ENCODE measurements around the gene ZNF497.
"Not testable (repeated sequence)": the region's sequence is repeated elsewhere in the genome, so short reads cannot be mapped to it uniquely, and the experiment has no call there.

Gene ZNF497

DNA sequence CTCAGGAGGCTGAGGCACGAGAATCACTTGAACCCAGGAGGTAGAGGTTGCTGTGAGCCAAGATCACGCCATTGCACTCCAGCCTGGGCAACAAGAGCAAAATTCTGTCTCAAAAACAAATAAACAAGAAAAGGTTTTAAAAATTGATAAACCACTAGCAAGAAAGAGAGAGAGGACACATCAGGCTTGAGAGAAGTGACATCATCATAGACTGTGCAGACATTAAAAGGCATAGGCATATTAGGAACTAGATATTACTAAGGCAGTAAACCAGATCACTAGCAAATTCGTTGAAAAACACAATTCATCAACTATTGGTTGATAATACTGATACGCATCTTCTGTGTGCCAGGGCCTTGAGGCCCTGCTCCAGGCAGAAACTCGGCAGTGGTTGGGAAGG, 17.0 kb downstream of the ZNF497 start:
- no peak for DNase-seq

DNA sequence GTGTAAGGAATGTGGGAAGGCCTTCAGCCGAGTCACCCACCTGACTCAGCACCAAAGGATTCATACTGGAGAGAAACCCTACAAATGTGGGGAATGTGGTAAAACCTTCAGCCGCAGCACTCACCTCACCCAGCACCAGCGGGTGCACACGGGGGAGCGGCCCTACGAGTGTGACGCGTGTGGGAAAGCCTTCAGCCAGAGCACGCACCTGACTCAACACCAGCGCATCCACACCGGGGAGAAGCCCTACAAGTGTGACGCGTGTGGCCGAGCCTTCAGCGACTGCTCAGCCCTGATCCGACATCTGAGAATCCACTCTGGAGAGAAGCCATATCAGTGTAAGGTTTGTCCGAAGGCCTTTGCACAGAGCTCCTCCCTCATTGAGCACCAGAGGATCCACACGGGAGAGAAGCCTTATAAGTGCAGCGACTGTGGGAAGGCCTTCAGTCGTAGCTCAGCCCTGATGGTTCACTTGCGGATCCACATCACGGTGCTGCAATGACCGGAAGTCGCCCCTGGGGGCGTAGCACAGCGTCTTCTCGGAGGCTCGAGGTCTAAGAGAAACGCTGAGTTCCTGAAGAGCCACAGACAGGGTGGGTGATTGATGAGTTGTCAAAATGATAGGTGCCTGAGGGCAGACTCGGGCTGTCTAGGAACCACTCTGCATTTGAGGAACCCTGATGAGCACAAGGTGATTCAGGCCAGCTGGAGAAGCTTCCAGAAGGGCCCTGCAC, 23.6 kb downstream of the ZNF497 start:
- DNase-seq, result no peak

DNA sequence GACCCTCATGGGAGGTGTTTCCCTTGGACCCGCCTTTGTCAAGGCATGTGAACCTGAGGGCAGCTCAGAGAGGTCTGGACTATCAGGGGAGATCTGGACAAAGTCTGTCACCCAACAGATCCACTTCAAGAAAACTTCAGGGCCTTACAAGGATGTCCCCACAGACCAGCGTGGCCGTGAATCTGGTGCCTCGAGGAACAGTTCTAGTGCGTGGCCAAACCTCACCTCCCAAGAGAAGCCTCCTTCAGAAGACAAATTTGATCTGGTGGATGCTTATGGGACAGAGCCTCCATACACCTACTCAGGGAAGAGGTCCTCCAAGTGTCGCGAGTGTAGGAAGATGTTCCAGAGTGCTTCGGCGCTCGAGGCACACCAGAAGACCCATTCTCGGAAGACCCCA, 24.2 kb downstream of the ZNF497 start:
- no peak for DNase-seq

DNA sequence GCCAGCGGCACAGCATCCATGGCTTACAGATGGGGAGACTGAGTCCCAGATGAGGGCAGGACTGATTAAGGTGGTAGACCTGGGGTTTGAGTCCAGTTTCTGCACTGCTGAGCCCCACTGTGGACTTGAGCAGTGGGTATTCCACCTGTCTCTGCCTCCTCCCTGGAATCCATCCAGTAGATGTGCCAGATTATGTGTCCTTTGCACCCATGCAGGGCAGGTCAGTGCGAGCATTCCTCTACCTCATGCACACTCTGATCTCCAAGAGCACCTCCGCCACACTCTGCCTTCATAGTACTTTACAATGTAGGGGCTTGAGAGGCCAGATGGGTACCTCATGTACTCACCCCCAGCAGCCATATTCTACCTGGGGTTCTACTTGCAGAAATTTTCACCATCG, 25.7 kb downstream of the ZNF497 start:
- no peak for DNase-seq

DNA sequence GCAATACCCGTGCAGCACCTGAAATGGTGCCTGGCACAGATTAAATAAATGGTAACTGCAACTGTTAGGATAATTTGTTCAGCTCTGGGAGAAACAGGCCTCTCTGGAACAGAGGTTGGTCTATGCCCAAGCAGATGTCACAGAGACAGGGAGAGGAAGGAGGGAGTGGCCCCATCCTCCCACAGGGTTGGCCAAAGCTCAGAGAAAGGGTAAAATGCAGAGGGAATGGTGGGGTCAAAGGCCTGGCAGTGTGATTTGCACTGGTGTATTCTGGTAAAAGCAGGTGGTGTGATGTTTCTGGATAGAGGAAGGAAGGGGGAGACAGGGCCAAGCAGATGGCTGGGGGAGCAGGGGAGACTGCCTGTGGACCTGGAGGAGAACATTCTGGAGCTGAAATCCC, 26.3 kb downstream of the ZNF497 start:
- DNase-seq, result no peak

DNA sequence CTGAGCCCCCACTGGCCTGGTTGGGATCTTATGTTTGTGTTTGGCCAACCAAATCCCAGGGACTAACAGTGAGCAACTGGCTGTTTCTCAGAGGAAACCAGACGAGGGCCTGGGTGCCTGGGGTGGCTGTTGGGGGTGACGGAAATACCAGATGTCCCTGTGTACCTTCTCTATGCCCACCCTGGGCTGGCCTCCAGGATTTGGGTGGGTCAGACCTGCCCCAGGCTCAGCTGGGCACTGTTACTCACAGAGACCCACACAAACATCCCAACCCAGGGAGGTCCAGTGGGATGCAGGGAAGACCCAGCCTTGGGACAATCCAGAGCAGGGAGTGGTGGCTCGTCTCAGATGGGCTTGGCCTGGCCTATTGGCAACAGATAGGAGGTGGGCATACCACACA, 26.9 kb downstream of the ZNF497 start:
- no peak for DNase-seq

DNA sequence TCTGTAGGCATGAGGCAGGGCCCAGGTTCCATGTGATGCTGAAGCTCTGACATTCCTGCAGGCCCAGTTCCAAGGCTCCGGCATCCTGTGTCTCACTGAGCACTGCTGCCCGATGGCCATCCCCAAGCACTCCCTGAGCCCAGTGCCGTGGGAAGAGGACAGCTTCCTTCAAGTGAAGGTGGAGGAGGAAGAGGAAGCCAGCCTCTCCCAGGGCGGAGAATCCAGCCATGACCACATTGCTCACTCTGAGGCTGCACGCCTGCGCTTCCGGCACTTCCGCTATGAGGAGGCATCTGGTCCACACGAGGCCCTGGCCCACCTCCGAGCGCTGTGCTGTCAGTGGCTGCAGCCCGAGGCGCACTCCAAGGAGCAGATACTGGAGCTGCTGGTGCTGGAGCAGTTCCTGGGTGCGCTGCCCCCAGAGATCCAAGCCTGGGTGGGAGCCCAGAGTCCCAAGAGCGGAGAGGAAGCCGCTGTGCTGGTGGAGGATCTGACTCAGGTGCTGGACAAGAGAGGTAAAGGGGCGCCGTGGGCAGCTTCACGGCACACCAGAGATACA, 27.8 kb downstream of the ZNF497 start:
- DNase-seq, result no peak

DNA sequence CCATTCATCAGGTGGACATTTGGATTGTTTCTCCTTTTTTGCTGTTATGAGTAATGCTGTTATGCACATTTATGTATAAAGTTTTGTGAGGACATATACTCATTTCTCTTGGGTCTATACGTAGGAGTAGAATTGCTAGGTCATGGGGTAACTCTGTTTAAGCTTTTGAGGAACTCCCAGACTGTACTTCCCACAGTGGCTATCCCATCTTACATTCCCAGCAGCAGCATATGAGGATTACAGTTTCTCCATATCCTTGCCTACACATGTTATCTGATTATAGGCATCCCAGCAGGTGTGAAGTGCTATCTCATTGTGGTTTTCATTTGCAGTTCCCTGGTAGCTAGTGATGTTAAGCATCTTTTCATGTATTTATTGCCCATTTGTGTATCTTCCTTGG, 29.9 kb downstream of the ZNF497 start:
- no peak for DNase-seq

DNA sequence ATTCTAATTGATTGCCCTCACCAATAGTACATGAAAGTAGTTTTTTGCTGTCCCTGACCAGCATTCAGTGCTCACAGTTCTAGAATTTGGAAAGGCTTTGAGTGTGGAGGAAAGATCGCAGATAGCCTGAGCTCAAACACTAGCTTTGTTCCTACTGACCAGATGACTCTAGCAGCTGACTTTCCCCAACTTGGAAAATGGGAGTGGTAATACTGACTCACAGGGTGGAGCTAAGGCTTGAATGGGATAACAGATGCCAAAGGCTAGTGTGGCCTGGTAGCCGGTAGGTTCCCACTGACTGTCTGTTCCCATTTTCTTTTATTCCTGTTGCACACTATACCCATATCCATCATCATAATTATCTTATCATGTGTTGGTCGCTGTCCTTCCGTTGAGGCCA, 32.1 kb downstream of the ZNF497 start:
- DNase-seq, result no peak

DNA sequence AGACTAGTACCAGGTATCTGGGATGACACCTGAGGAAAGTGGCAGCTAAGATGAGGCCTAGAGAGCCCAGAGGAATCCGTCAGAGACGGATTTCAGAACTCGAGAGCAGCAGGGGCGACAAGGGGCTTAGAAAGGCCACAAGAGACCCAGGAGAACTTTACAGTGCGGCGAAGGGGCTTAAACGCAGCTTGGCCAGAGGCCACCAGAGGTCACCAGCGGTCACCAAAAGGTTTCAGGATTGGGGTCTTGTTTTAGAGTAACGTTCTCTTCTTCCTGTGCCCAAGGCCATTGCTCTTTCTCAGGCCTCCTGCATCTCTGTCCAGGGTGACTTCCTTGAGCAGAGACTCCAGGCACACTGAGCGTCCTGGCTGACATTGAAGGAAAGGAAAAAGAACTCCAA, 33.6 kb downstream of the ZNF497 start:
- DNase-seq, result no peak

DNA sequence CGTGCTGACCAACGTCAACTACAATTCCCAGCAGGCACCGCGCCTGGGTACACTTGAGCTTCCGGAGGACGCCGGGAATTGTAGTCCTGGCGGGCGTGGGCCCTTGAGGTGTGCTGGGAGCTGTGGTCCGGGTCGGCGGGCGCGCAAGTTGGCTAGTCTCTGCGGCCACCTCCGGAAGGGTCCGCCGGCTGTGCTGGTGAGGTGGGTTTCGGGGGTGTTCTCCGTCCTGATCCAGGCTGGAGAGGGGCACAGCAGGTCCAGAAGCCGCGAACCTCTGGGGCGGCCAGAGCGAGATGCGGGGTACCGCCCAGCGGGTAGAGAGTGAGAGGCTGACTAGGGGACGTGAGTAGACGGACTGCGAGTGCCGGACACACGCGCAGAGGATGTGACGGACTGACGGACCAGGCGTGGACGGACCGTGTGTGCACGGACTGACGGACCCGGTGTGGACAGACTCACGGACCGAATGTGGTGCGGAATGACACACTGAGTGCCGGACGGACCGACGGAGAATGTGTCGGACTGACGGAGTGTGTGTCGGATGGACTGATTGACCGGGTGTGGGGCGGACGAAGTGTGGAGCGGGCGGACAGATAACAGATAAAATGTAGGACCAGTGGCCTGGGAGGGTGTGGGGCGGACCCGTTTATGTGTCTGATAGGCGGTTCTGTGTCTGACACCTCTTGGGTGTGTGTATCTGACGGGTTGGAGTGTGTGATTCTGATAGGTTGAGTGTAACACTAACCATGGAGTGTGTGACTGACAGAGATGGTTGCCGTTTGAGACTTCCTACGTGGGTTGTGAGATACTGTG, 35.4 kb downstream of the ZNF497 start, which contains the start of gene ZSCAN22:
TSS of gene ZSCAN22 (plus strand) at position 81 of the 813 bp plus-strand sequence. CDS start 7,809 bp downstream, outside the sequence.
- peak; percentile 91 for DNase-seq

DNA sequence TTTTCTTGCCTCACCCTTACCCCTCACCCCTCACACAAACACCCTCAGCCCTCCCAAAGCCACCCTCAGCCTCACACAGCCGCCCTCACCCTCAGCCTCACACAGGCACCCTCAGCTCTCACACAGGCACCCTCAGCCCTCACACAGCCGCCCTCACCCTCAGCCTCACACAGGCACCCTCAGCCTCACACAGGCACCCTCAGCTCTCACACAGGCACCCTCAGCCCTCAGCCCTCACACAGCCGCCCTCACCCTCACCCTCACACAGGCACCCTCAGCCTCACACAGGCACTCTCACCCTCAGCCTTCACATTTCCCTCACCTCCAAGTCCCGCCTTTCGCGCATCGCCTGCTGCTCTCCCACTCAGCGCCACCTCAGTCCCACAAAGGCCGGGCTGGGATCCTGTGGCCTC, 36.0 kb downstream of the ZNF497 start:
- no peak for DNase-seq

DNA sequence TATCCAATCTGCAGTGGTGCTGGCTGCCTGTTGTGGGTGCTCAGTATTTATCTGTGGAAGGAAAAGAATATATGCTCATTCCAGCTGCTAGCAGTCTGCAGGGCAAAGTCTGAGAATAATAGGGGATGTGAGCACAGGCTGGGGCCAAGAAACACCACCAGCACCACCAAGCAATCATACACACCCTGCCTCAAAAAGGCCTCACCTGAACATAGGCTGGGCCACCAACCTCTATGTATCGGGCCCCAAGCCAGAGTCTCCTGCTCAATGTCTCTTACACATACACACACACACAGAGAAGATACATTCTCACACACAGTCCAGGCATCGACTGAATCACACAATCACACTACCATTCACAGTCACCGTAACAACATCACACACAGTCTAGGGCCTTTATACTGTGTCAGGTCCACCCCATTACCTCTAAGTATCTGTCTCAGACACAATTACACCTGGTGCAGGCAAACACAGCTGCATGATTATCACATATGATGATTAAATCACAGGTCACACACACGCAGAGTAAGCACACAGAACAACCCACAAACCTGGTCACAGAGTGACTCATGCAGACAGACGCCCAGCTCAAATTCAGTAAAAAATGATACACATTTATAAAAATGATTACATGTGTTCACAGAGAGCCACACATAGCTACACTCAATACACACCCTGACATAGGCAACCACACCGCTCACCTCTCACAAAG, 37.1 kb downstream of the ZNF497 start:
- no peak for DNase-seq

DNA sequence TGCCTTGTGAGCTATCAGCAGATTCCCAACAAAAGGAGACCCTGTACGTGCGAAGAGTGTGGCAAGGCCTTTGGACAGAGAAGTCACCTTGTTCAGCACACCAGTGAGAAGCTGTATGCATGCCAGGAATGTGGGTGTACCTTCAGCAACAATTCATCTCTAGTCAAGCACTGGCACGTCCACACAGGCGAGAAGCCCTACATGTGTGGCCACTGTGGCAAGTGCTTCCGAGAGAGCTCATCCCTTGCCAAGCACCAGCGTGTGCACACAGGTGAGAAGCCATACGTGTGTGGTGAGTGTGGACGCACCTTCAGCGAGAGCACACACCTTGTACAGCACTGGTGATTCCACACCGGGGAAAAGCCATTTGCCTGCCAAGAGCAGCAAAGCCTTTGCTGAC, 43.3 kb downstream of the ZNF497 start:
- DNase-seq, result no peak

DNA sequence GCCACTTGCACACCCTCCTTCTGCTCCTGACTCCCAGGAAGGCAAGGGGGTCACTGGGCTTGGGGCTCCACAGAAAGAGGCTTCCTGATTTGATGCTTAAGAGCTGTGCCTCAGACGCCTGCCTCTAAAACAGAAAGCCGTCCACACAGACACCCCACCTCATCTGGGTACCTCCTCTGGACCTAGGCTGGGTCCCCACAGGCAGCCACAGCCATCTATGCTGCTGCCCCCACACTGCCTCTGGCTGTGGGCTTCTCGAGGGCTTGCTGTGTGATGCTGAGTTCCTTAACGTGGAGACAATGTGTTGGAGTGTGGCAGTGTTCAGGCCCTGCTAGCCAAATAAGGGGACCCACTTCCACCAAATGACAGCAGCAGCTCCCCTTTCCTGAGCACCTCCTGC, 44.3 kb downstream of the ZNF497 start:
- DNase-seq, result no peak

DNA sequence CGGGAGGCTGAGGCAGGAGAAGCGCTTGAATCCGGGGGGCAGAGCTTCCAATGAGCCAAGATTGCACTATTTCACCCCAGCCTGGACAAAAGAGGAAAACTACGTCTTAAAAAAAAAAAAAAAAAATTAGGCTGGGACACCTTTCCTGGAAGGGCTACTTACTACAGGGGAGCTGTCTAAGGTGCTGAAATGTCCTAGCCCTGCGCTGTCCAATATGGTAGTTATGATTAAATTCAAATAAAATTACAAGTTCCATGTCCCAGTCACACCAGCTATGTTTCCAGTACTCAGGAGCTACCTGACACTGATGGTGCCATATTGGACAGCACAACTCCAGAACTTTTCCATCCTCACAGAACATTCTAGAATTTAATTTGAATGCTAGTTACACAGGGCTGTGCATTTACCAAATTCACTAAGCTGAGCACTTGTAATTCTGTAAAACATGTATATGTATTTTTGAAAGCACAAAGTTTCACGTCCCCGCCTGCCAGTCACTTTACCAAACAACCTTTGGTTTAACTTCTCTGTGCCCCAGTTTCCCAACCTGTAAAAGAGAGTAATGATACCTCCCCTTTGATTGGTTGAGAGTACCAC, 45.0 kb downstream of the ZNF497 start:
- DNase-seq, result no peak

DNA sequence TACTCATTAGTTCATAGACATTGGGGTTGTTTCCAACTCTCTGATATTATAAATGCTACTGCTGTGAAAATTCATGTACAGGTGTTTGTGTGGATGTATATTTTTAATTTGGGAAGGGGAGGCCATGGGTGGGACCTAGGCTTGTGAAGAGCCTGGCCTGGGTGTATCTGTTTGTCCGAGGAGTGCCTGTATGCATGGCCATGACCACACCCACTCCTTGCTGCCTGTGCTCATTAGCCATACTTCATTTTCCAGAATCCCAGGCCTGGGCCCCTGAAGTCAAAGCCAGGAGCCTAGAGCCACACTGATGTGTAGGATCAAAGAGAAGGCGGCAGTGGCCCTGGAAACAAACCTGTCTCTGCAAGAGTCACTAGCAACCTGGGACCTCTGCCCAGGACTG, 47.0 kb downstream of the ZNF497 start:
- no peak for DNase-seq

DNA sequence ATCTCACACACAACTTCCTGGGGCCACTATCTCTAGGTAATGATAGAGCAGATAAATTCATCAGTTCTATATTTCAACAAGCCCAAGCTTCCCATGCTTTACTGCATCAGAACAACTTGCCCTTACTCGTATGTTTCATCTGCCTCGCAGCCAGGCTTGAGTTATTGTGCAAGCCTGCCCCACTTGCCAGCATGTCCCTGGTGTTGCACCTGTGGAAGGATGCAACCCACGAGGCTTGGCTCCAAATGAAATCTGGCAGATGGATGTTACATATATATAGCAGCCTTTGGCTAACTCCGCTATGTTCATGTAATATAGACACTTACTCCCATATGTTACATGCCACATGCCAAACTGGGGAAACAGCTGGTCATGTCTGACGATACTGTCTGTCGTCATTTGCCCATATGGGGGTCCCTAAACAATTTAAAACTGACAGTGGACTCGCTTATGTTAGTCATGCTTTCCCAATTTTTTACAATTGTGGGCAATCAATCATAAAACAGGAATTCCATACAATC, 51.1 kb downstream of the ZNF497 start:
- no peak for DNase-seq

DNA sequence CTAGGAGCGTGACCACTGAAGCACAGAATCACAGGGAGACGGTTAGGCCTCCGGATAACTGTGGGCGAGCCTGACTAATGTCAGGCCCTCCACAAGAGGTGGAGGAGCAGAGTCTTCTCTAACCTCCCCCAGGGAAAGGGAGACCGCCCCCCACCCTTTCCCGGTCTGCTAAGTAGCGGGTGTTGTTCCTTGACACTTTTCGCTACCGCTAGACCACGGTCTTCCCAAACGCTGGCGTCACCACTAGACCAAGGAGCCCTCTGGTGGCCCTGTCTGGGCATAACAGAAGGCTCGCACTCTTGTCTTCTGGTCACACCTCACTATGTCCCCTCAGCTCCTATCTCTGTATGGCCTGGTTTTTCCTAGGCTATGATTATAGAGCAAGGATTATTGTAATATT, 51.9 kb downstream of the ZNF497 start:
- DNase-seq, result not testable (repeated sequence)

DNA sequence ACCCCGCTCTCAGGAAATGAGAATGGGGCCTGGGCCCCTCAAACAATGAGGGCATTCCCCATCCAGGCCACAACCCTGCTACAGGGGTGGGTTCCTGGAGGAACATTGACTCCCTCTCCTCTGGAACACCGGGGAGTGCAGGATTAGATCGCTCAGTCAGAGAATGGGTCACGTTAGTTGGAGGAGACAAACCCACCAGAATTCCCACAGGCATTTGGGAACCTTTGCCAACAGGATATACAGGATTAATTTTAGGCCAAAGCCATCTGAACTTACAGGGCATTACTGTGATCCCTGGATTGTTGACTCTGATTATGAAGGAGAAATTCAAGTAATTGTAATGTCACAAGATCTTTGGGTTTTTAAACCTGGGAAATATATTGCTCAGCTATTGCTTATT, 54.8 kb downstream of the ZNF497 start:
- DNase-seq, result no peak

DNA sequence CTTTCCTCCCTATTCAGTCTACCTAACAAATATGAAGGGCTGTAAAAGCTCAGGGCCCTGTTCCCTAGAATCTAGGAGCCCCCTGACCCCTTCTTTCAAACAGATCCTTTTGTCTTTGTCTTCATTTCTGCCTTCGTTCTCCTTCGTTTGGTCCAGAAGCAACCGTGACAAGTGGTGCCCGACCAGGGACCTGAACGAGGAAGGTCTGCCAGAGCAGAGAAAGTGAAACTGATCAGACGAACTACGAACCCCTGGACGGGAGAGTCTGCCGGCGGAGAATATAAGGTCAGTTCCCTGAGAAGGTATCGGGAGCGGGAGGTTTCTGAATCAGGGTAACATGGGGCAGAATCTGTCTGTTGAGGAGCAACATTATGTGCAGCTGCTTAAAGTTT, 56.6 kb downstream of the ZNF497 start:
- DNase-seq, result no peak

DNA sequence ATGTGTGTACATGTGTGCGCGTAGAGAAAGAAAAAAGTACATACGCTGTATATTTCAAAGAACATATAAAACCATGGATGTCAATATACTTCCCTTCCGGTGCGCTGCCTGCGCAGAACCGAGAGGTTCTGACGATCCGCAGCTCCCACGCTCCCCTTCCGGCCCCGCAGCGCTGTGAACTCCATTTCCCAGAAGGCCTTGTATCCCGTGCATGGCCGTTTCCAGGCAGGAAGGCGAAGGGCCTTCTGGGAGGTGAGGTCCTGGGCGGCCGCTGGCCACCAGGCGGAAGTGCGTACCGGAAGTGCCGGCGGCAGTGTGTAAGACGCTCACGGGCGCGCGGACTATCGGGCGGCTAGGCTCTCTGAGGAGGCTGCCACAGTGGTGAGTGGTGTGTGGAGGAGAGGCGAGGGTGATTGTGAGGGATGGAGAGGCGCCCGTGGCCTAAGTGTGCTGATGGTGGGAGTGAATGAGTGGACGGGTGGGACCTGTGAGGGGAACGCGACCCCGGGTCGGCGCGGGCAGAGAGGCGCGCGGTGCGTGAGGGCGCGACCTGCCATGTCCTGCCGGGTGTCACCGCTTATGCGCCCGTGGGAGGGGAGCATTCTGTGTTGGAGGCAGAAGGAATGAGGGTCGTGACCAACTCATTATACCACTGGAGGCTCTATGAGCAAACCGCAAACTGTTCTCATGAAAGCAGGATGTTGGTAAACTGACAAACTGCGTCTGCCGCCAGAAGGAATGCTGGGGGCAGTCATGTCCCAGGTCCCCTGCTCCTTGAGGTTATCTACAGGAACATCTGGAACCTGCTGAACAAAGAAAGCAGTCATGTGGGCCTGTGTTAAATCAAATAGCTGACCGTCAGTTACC, 57.3 kb downstream of the ZNF497 start, which contains the start of gene ERVK3-1:
TSS of gene ERVK3-1 (plus strand) at position 313 of the 867 bp plus-strand sequence. CDS start 6,792 bp downstream, outside the sequence.
- peak; percentile 93 for DNase-seq
